K562 (cell line): Measurements from ENCODE around the gene VGLL3. TPM values are rescaled to one million over a fixed set of nuclear protein-coding genes. Genes with fewer than 3 reads are reported as not detected.

ENCODE experiments used
- ATAC-seq: fragments of 200-7000 bp; cut with Tn5 transposase; 3 replicates; pipeline ENCODE4 v1.9.1; 2020; ENCODE audit warnings: moderate library complexity
- BruUV-seq: library from RNA; stranded (reverse); fragments of 400-500 nt; replicated peaks from 2 replicates; lab custom pipeline; 2021; lab: Mats Ljungman, UMichigan
- CTCF ChIA-PET: fragments of 300-600 bp; formaldehyde crosslinking; extraction: SDS; loops from one replicate; lab custom pipeline; 2021; ENCODE audit warnings: low intra/inter-chr PET ratio; lab: Yijun Ruan, JAX
- POLR2A ChIA-PET: fragments of 300-600, 350-650 bp; sonication (Branson Sonifier 250); formaldehyde crosslinking; extraction: SDS; loops from one replicate; lab custom pipeline; 2021; ENCODE audit warnings: antibody characterized with exemption, inconsistent platforms; lab: Yijun Ruan, JAX
- DNase-seq, 4 experiments: peaks; one replicate each; pipeline versions ENCODE4 v3.0.0 to v3.0.0-alpha.2; 2011 to 2018; ENCODE audit warnings: low spot score in 3 of 4, mixed read lengths in 3 of 4; ENCODE audit errors: extremely low read depth in 1 of 4
- FAIRE-seq: peaks from 2 replicates; lab custom pipeline; 2011; peaks lifted over from hg19 to GRCh38; lab: Jason Lieb, UNC
- H2AFZ ChIP-seq: 2 replicates; pipeline ENCODE4 v1.6.0; 2011; ENCODE audit warnings: low read depth, low read length, control low read depth, inconsistent platforms
- H3K27ac ChIP-seq: fragments of 200-600 bp; 3 replicates; pipeline ENCODE4 v1.8.0; 2011; ENCODE audit warnings: low read depth, mild to moderate bottlenecking, control low read depth, inconsistent platforms, low read length, moderate library complexity, mixed read lengths; ENCODE audit errors: extremely low read depth
- H3K27me3 ChIP-seq, 2 experiments: fragments of 300-600 bp in 1 of 2; 2 replicates in 1 of 2; 3 replicates in 1 of 2; pipeline versions ENCODE4 v1.6.0 to v1.8.0; 2011; ENCODE audit warnings: inconsistent platforms in 2 of 2, low read length in 2 of 2, mild to moderate bottlenecking in 1 of 2, mixed read lengths in 1 of 2, moderate library complexity in 1 of 2; ENCODE audit not compliant: control insufficient read depth in 2 of 2, insufficient read depth in 2 of 2
- H3K36me3 ChIP-seq: fragments of 300-600 bp; 3 replicates; pipeline ENCODE4 v1.8.0; 2011; ENCODE audit warnings: mild to moderate bottlenecking, low read length, inconsistent platforms; ENCODE audit not compliant: control insufficient read depth, insufficient read depth
- H3K4me1 ChIP-seq, 2 experiments: fragments of 200-600 bp in 1 of 2; replicated peaks in 1 of 2; 2 replicates in 1 of 2; 3 replicates in 1 of 2; pipeline versions ENCODE4 v1.5.1 to v1.8.0; 2011; ENCODE audit warnings: inconsistent platforms in 2 of 2, low read length in 2 of 2, mild to moderate bottlenecking in 1 of 2, mixed read lengths in 1 of 2, moderate library complexity in 1 of 2; ENCODE audit not compliant: control insufficient read depth in 2 of 2, insufficient read depth in 2 of 2
- H3K4me2 ChIP-seq: 2 replicates; pipeline ENCODE4 v1.6.1; 2011; ENCODE audit warnings: low read length, control low read depth, inconsistent platforms, mixed read lengths; ENCODE audit not compliant: insufficient read depth
- H3K4me3 ChIP-seq: fragments of 200-600 bp; sonication (generic), shearing (Covaris generic); 2 replicates; pipeline ENCODE4 v1.5.1; 2016; ENCODE audit warnings: control low read depth, inconsistent platforms
- H3K79me2 ChIP-seq: fragments of 200-600 bp; 3 replicates; pipeline ENCODE4 v1.8.0; 2011; ENCODE audit warnings: low read length, inconsistent platforms; ENCODE audit not compliant: control insufficient read depth, insufficient read depth
- H3K9ac ChIP-seq, 2 experiments: 2 replicates each; pipeline versions ENCODE4 v1.6.0 to v1.6.1; 2011; ENCODE audit warnings: low read depth in 2 of 2, low read length in 2 of 2, control low read depth in 1 of 2, inconsistent platforms in 1 of 2, mild to moderate bottlenecking in 1 of 2, mixed read lengths in 1 of 2; ENCODE audit not compliant: insufficient read depth in 1 of 2
- H3K9me1 ChIP-seq: one replicate; pipeline ENCODE4 v1.6.0; 2011; ENCODE audit warnings: inconsistent platforms, mild to moderate bottlenecking, low read length, moderate library complexity; ENCODE audit not compliant: control insufficient read depth, insufficient read depth
- H3K9me3 ChIP-seq: replicated peaks from 2 replicates; pipeline ENCODE4 v1.5.1; 2011; ENCODE audit warnings: low read depth, low read length, inconsistent platforms; ENCODE audit not compliant: control insufficient read depth, insufficient read depth
- H4K20me1 ChIP-seq: replicated peaks from 2 replicates; pipeline ENCODE4 v1.6.1; 2011; ENCODE audit warnings: low read length, inconsistent platforms, mixed read lengths; ENCODE audit not compliant: control insufficient read depth, insufficient read depth
- BRD4 ChIP-seq: fragments of 200-600 bp; sonication (generic); IDR thresholded peaks from 2 replicates; pipeline ENCODE4 v1.6.1; 2017; ENCODE audit warnings: inconsistent platforms
- HCFC1 ChIP-seq: IDR thresholded peaks from 2 replicates; pipeline ENCODE4 v1.6.1; 2012; ENCODE audit warnings: low read depth, low read length, improper control_type of control experiment
- RBFOX2 ChIP-seq: fragments of 200-400 bp; formaldehyde crosslinking; IDR thresholded peaks from 2 replicates; pipeline ENCODE4 v1.6.1; 2017; ENCODE audit warnings: low read depth, mild to moderate bottlenecking, low read length, moderate library complexity
- RFX7 ChIP-seq: fragments of 250-450 bp; sonication (Bioruptor Pico); IDR thresholded peaks from 2 replicates; pipeline ENCODE4 v1.5.1; 2021; ENCODE audit warnings: mild to moderate bottlenecking
- ZNF12 ChIP-seq: sonication (generic); formaldehyde crosslinking; IDR thresholded peaks from 2 replicates; pipeline ENCODE4 v1.4.0; 2020; ENCODE audit warnings: mild to moderate bottlenecking, missing genetic modification reagents
- ZNF239 ChIP-seq: fragments of 250-450 bp; sonication (Bioruptor Pico); IDR thresholded peaks from 2 replicates; pipeline ENCODE4 v1.4.0; 2020; ENCODE audit warnings: mild to moderate bottlenecking
- WGBS: fragments of 100-300 bp; shearing (Covaris generic); methylation state at CpG from one replicate; pipeline ENCODE4 v1.1.6; 2016; ENCODE audit warnings: low coverage, mixed read lengths; ENCODE audit not compliant: insufficient coverage; ENCODE audit errors: missing lambda C conversion rate; 5-methylcytosine and 5-hydroxymethylcytosine counted together
- in situ Hi-C: fragments of 300-500 bp; cut with MboI; formaldehyde crosslinking; loops from 4 replicates; pipeline ENCODE4 v1.15.0; 2018; ENCODE audit warnings: inconsistent platforms, mixed read lengths
- intact Hi-C: fragments of 100-400 bp; cut with micrococcal nuclease; formaldehyde crosslinking; loops from 2 replicates; pipeline ENCODE4 v1.14.2; 2022
- polyA plus RNA-seq, 8 experiments: library from polyadenylated mRNA; depleted of rRNA in 4 of 8; stranded (reverse) in 5 of 8; unstranded in 3 of 8; fragments of >200 nt; fragmentation: Nextera tagmentation in 2 of 8; fragmentation: Illumina TruSeq in 1 of 8; extraction: Ambion mirVana in 2 of 8; extraction: Trizol in 1 of 8; gene quantifications; 2 replicates each; pipeline versions ENCODE4 v1.2.1 to v1.2.3, GENCODE V29; 2011 to 2014; ENCODE audit warnings: inconsistent platforms in 1 of 8, missing spikeins in 1 of 8
- total RNA-seq, 7 experiments: library from RNA; depleted of rRNA in 6 of 7; stranded (reverse); fragments of >200 nt in 6 of 7; fragmentation: Illumina TruSeq in 2 of 7; extraction: Trizol in 2 of 7; gene quantifications; 2 replicates each; pipeline versions ENCODE4 v1.2.1 to v1.2.3, GENCODE V29; 2011 to 2021; ENCODE audit warnings: low replicate concordance in 1 of 7
- TF ChIP-seq, protein P1 (sequence below): fragments of 250-450 bp; sonication (Bioruptor Pico); IDR thresholded peaks from 2 replicates; pipeline ENCODE4 v1.4.0; 2020
- TF ChIP-seq, protein P2 (sequence below): fragments of 200-800 bp; sonication (Bioruptor generic); IDR thresholded peaks from 2 replicates; pipeline ENCODE4 v1.6.1; 2016; ENCODE audit warnings: missing genetic modification characterization, missing compliant biosample characterization

VGLL3 gene
- total and polyA plus RNA-seq, 9 of the 15 experiments (the other 6 are each of a cell fraction or from before 2014, with no cell fraction given), result under 0.01 to 0.09 (median 0.04) TPM; not detected in 6

GRCh38 chr3:86895202-86895601, 95.7 kb downstream of the VGLL3 start:
- Histone ChIP-seq H2AFZ (no peak overlapping the region), H3K79me2 (no peaks in the 10 kb centered on the region), H3K27me3 (no peaks in the 10 kb centered on the region), H3K9me3 (no peaks in the 10 kb centered on the region), H4K20me1 (no peaks in the 10 kb centered on the region), H3K4me2 (no peak overlapping the region), H3K9me1 (no peaks in the 10 kb centered on the region), H3K4me1 (no peaks in the 10 kb centered on the region), H3K36me3 (no peaks in the 10 kb centered on the region), H3K27ac (no peak overlapping the region), H3K4me3 (no peak overlapping the region), H3K9ac (no peak overlapping the region)
- FAIRE-seq (no peak), DNase-seq (no peak), ATAC-seq (no peak)
- POLR2A ChIA-PET, result no interaction called here
- intact Hi-C loops, result no loop called here
- CTCF ChIA-PET, result no interaction called here
- BruUV-seq, result no TSS peak
- 0% methylated on average over 1 of the region's 1 CpG for WGBS
- TF ChIP-seq, protein P1, sequence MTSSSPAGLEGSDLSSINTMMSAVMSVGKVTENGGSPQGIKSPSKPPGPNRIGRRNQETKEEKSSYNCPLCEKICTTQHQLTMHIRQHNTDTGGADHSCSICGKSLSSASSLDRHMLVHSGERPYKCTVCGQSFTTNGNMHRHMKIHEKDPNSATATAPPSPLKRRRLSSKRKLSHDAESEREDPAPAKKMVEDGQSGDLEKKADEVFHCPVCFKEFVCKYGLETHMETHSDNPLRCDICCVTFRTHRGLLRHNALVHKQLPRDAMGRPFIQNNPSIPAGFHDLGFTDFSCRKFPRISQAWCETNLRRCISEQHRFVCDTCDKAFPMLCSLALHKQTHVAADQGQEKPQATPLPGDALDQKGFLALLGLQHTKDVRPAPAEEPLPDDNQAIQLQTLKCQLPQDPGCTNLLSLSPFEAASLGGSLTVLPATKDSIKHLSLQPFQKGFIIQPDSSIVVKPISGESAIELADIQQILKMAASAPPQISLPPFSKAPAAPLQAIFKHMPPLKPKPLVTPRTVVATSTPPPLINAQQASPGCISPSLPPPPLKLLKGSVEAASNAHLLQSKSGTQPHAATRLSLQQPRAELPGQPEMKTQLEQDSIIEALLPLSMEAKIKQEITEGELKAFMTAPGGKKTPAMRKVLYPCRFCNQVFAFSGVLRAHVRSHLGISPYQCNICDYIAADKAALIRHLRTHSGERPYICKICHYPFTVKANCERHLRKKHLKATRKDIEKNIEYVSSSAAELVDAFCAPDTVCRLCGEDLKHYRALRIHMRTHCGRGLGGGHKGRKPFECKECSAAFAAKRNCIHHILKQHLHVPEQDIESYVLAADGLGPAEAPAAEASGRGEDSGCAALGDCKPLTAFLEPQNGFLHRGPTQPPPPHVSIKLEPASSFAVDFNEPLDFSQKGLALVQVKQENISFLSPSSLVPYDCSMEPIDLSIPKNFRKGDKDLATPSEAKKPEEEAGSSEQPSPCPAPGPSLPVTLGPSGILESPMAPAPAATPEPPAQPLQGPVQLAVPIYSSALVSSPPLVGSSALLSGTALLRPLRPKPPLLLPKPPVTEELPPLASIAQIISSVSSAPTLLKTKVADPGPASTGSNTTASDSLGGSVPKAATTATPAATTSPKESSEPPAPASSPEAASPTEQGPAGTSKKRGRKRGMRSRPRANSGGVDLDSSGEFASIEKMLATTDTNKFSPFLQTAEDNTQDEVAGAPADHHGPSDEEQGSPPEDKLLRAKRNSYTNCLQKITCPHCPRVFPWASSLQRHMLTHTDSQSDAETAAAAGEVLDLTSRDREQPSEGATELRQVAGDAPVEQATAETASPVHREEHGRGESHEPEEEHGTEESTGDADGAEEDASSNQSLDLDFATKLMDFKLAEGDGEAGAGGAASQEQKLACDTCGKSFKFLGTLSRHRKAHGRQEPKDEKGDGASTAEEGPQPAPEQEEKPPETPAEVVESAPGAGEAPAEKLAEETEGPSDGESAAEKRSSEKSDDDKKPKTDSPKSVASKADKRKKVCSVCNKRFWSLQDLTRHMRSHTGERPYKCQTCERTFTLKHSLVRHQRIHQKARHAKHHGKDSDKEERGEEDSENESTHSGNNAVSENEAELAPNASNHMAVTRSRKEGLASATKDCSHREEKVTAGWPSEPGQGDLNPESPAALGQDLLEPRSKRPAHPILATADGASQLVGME, result no peak
- TF ChIP-seq ZNF12 (CRISPR knock-in tag) (no peak), HCFC1 (no peak), RFX7 (CRISPR knock-in tag) (no peak), RBFOX2 (no peak), ZNF239 (CRISPR knock-in tag) (no peak), BRD4 (no peak)
- TF ChIP-seq, protein P2, sequence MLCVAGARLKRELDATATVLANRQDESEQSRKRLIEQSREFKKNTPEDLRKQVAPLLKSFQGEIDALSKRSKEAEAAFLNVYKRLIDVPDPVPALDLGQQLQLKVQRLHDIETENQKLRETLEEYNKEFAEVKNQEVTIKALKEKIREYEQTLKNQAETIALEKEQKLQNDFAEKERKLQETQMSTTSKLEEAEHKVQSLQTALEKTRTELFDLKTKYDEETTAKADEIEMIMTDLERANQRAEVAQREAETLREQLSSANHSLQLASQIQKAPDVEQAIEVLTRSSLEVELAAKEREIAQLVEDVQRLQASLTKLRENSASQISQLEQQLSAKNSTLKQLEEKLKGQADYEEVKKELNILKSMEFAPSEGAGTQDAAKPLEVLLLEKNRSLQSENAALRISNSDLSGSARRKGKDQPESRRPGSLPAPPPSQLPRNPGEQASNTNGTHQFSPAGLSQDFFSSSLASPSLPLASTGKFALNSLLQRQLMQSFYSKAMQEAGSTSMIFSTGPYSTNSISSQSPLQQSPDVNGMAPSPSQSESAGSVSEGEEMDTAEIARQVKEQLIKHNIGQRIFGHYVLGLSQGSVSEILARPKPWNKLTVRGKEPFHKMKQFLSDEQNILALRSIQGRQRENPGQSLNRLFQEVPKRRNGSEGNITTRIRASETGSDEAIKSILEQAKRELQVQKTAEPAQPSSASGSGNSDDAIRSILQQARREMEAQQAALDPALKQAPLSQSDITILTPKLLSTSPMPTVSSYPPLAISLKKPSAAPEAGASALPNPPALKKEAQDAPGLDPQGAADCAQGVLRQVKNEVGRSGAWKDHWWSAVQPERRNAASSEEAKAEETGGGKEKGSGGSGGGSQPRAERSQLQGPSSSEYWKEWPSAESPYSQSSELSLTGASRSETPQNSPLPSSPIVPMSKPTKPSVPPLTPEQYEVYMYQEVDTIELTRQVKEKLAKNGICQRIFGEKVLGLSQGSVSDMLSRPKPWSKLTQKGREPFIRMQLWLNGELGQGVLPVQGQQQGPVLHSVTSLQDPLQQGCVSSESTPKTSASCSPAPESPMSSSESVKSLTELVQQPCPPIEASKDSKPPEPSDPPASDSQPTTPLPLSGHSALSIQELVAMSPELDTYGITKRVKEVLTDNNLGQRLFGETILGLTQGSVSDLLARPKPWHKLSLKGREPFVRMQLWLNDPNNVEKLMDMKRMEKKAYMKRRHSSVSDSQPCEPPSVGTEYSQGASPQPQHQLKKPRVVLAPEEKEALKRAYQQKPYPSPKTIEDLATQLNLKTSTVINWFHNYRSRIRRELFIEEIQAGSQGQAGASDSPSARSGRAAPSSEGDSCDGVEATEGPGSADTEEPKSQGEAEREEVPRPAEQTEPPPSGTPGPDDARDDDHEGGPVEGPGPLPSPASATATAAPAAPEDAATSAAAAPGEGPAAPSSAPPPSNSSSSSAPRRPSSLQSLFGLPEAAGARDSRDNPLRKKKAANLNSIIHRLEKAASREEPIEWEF (CRISPR knock-in tag), result no peak
- in situ Hi-C loops, result no loop called here
